LNCAP (cell line): ENCODE measurements around the gene RPA3.

Experiments used
- CTCF ChIP-seq: fragments of 450-650 bp; IDR thresholded peaks from 2 replicates; pipeline ENCODE4 v1.5.1; 2017; ENCODE audit warnings: mild to moderate bottlenecking

Gene RPA3

GRCh38 chr7:7651479-7651878, 66.9 kb downstream of the RPA3 start:
- no peak for TF ChIP-seq CTCF

DNA sequence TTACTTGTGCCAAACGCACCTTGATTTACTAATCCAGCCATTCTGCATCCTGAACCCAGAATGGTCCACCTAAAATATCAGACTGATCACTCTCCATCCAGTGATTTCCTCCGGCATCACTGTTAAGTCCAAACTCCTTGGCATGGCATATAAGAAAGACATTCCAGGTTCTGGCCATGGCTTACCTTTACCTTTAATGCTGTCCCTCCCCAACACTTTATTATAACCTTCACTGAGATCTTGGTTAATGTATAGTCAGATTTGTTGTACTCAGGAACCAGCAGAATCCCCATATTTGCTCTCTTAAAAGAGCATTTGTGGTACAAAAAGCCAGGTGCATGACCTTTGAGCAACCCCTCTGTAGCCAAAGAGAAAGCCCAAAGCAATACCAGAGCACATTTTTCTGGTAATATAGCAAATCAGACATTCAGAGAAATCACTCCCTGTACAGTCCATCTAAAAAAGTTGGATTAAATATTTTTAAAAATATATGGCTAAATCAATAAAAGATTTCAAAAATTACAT, 67.7 kb downstream of the RPA3 start:
- TF ChIP-seq CTCF, result no peak

GRCh38 chr7:7647495-7648036, 70.8 kb downstream of the RPA3 start:
- TF ChIP-seq CTCF, result no peak

DNA sequence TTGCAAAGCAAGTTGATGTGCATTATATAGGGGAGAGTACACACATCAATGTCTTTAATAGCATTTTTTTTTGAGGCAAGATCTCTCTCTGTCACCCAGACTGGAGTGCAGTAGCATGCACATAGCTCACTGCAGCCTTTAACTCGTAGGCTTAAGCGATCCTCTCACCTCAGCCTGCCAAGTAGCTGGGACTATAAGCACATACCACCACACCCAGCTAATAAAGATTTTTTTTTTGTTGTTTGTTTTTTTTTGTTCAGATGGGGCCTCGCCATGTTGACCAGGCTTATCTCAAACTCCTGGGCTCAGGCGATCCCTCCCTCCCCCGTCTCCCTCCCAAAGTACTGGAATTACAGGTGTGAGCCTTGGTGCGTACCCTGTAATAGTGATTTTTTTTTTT, 76.3 kb downstream of the RPA3 start:
- TF ChIP-seq CTCF, result no peak

DNA sequence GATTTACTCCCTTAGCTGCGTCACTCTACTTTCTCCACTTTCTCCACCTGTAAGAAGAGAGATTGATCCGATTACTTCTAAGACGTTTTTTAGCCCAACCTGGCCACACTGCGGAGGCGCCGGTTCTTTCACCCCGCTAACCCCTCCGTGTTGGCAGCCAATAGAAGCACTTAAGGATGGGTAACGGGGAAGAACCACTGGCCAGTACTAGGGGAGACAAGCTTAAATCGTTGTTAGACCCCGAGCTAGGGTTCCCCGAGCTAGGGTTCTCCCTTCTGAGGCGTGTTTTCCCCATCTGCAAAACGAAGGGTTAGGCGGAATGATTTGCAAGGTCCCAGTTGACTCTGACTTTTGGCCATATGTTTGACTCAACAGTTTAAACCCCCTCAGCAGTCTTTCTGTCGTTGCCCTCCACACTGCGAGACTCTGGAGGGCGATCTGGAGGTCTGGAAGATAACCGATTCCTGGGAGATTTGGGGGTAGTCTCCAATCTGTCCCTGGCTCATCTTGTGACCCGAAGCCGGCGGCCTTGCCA, 77.2 kb downstream of the RPA3 start:
- no peak for TF ChIP-seq CTCF

- TF ChIP-seq CTCF, result no peak
These were observed 77.9 kb downstream of the RPA3 start, which contains the start of gene UMAD1 for GRCh38 chr7:7640221-7641128. Gene UMAD1 (plus strand): TSS chr7:7640752. CDS start chr7:7673372, 32,620 bp downstream.

DNA sequence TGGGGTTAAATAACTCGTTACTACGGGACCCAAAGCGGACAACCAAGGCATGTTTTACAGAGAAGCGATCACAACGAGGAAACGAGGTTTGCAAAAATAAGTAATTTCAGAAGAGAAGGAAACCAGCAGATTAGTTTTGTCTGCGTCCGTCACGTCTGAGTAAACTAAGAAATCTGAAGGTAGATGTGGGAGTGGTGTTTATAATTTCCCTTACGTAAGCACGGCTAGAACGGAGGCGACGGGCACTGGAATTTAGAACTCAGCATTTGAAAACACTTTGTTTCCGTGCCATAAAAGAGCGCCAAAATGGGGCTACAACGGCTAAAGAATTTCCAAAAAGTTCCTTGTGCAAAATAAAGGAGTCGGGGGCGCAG, 78.6 kb downstream of the RPA3 start:
- TF ChIP-seq CTCF, result no peak
